ENCODE data around the gene NLRP1. TPM values are rescaled to one million over a fixed set of nuclear protein-coding genes. Genes with fewer than 3 reads are reported as not detected.
A peak's percentile ranks its signal among the peaks of the same experiment; 100 is the strongest.

Gene NLRP1
- total and polyA plus RNA-seq, 2 experiments from 2014 or later, result 42.9 to 64.8 TPM

- Histone ChIP-seq H3K36me3 (replicated peaks; ENCODE audit: insufficient read depth, low read depth) (no peaks in the 10 kb centered on the region), H3K4me1 (ENCODE audit: insufficient read depth) (peaks cover 9% of the 10 kb centered on the region), H3K27me3 (no peaks in the 10 kb centered on the region), H3K9me3 (ENCODE audit: low read depth) (no peaks in the 10 kb centered on the region), H3K4me2 (no peak overlapping the region), H2AFZ (no peak overlapping the region), H4K20me1 (ENCODE audit: insufficient read depth, poor library complexity, severe bottlenecking) (no peaks in the 10 kb centered on the region), H3K4me3 (no peak overlapping the region), H3K9me2 (replicated peaks; ENCODE audit: insufficient read depth) (no peaks in the 10 kb centered on the region), H3K27ac (no peak overlapping the region), H3K79me2 (peaks cover 55% of the 10 kb centered on the region)
- whole genome bisulfite sequencing (ENCODE audit: low lambda C conversion rate, missing lambda C conversion rate), result 95% methylated on average over 8 of the region's 8 CpGs
- TF ChIP-seq EZH2phosphoT487 (IDR thresholded peaks at IDR 0.05; ENCODE audit: low read depth, severe bottlenecking, unreplicated experiment), result no peak
- TF ChIP-seq EZH2 (IDR thresholded peaks at IDR 0.05; ENCODE audit: borderline replicate concordance), result no peak
- no peak for TF ChIP-seq CTCF (IDR thresholded peaks at IDR 0.05; ENCODE audit: poor library complexity)
- DNase-seq (ENCODE audit: low spot score), result no peak
Measured at GRCh38 chr17:5488752-5489151, 95.6 kb downstream of the NLRP1 start.

- H3K27ac ChIP-seq, result peak within 1 kb of the TSS; percentile 98
- H3K79me2 ChIP-seq, result peaks cover 75% of the 10 kb centered on the region
- WGBS (ENCODE audit: low lambda C conversion rate, missing lambda C conversion rate), result under 1% methylated on average over 59 of the region's 77 CpGs
- H3K36me3 ChIP-seq (replicated peaks; ENCODE audit: insufficient read depth, low read depth), result no peaks in the 10 kb centered on the region
- no peaks in the 10 kb centered on the region for H3K9me2 ChIP-seq (replicated peaks; ENCODE audit: insufficient read depth)
- DNase-seq (ENCODE audit: low spot score), result peak; percentile 99
- H3K4me2 ChIP-seq, result peak within 1 kb of the TSS; percentile 92
- H3K27me3 ChIP-seq, result no peaks in the 10 kb centered on the region
- TF ChIP-seq EZH2 (IDR thresholded peaks at IDR 0.05; ENCODE audit: borderline replicate concordance) (no peak), EZH2phosphoT487 (IDR thresholded peaks at IDR 0.05; ENCODE audit: low read depth, severe bottlenecking, unreplicated experiment) (no peak), CTCF (IDR thresholded peaks at IDR 0.05; ENCODE audit: poor library complexity) (no peak)
- peak within 1 kb of the TSS; percentile 86 for H2AFZ ChIP-seq
- peak within 1 kb of the TSS; percentile 62 for H3K4me3 ChIP-seq
- H3K9me3 ChIP-seq (ENCODE audit: low read depth), result no peaks in the 10 kb centered on the region
- H3K4me1 ChIP-seq (ENCODE audit: insufficient read depth), result peaks cover 9% of the 10 kb centered on the region
- no peaks in the 10 kb centered on the region for H4K20me1 ChIP-seq (ENCODE audit: insufficient read depth, poor library complexity, severe bottlenecking)
Measured at GRCh38 chr17:5486206-5487124, 97.8 kb downstream of the NLRP1 start, which contains the start of gene MIS12. MIS12 (plus strand) TSS chr17:5486566; CDS start chr17:5488863, 2,297 bp downstream.

GRCh38 chr17:5485270-5486205 is 98.8 kb downstream of the NLRP1 start, which contains the start of gene DERL2:
DERL2 (minus strand) TSS chr17:5486178; CDS start chr17:5486161, 17 bp downstream.
- Histone ChIP-seq H3K9me2 (replicated peaks; ENCODE audit: insufficient read depth) (no peaks in the 10 kb centered on the region), H2AFZ (peak within 1 kb of the TSS; percentile 86), H3K27ac (peak within 1 kb of the TSS; percentile 98), H3K4me1 (ENCODE audit: insufficient read depth) (peaks cover 9% of the 10 kb centered on the region), H3K79me2 (peaks cover 75% of the 10 kb centered on the region), H4K20me1 (ENCODE audit: insufficient read depth, poor library complexity, severe bottlenecking) (no peaks in the 10 kb centered on the region), H3K9me3 (ENCODE audit: low read depth) (no peaks in the 10 kb centered on the region), H3K27me3 (no peaks in the 10 kb centered on the region), H3K4me3 (peak within 1 kb of the TSS; percentile 62), H3K36me3 (replicated peaks; ENCODE audit: insufficient read depth, low read depth) (no peaks in the 10 kb centered on the region), H3K4me2 (peak within 1 kb of the TSS; percentile 92)
- TF ChIP-seq EZH2phosphoT487 (IDR thresholded peaks at IDR 0.05; ENCODE audit: low read depth, severe bottlenecking, unreplicated experiment), result no peak
- TF ChIP-seq CTCF (IDR thresholded peaks at IDR 0.05; ENCODE audit: poor library complexity), result no peak
- TF ChIP-seq EZH2 (IDR thresholded peaks at IDR 0.05; ENCODE audit: borderline replicate concordance), result no peak
- peak; percentile 57 for DNase-seq (ENCODE audit: low spot score)
- 9% methylated on average over 21 of the region's 29 CpGs for WGBS (ENCODE audit: low lambda C conversion rate, missing lambda C conversion rate)
